HG03039 (cell line): ENCODE results near the gene TPCN1.

Source experiments
- ATAC-seq: cut with Tn5 transposase; IDR thresholded peaks from one replicate; pipeline ENCODE4 v1.9.1; 2021; ENCODE audit warnings: mild to moderate bottlenecking, moderate library complexity; ENCODE audit not compliant: unreplicated experiment

The TPCN1 gene

DNA sequence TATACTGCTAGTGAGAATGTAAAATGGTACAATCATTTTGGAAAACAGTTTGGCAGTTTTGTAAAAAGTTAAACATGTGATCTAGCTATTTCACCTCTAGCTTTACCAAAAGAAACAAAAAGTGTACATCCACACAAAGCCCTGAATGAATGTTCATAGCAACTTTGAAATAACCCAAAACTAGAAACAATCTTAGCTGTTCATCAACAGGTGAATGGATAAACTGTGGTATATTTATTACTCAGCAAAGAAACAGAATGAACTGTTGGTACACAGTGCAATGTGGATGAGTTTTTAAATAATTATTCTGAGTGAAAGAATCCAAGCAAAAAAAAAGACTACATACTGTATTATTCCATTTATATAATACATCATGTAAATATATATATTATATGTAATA, 36.3 kb downstream of the TPCN1 start:
- ATAC-seq = no peak

DNA sequence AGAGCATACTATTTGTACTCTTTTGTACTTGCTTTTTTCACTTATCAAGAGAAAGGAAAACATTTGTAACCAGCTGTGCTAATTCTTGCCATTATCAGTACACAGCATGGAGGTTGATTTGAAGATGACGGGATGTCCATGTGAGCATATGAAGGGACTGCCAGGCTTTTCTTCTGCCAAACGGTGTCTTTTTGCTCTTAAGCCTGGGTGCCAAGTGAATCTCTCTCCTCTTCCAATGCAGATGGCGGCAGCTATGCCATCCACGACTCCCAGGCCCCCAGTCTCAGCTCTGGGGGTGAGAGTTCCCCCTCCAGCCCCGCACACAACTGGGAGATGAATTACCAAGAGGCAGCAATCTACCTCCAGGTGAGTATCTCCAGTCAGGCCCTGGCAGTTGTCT, 38.9 kb downstream of the TPCN1 start:
- no peak for ATAC-seq

DNA sequence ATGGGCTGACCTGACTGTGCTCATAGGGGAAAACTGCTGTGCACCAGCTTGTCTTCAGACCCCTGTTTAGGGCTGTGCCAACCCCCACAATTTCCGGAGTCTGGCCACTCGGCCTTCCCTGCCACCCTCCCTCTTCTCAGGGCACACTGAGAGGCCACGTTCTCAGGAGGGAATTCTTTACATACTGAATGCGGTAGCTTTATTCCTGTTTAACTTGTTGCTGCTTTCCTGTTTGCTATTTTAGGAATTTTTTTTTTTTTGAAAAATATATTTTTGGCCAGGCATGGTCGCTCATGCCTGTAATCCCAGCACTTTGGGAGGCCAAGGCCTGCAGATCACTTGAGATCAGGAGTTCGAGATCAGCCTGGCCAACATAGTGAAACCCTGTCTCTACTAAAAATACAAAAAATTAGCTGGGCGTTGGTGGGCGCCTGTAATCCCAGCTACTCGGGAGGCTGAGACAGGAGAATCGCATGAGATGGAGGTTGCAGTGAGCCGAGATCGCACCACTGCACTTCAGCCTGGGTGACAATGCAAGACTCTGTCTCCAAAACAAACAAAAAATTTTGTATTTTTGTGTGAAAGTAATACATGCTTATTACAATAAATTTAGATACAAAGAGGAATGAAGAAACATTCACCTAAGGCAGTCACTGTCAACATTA, 39.5 kb downstream of the TPCN1 start:
- ATAC-seq = no peak

DNA sequence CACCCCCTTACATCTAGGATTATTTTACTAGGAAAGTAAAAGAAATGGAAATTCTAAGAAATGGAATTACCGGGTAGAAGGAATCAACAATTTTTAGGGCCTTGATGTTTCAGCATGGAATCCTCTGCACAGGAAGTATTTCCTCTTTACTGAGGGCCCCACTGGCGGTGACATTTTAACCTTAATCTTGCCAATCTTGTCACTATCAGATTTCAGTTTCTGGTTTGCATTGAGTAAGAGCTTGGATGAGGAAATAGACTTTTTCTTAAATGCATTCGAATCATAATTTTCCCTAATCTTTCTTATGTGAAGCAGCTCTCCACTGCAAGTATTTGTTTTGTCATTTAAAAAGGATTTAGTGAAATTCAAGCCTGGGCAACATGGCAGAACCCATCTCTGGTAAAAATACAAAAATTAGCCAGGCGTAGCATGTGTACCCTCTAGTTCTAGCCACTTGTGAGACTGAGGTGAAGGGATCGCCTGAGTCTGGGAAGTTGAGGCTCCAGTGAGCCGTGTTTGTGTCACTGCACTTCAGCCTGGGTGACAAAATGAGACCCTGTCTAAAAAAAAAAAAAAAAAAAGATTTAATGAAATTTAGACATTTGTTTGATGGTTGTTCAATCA, 40.7 kb downstream of the TPCN1 start:
- ATAC-seq = no peak

DNA sequence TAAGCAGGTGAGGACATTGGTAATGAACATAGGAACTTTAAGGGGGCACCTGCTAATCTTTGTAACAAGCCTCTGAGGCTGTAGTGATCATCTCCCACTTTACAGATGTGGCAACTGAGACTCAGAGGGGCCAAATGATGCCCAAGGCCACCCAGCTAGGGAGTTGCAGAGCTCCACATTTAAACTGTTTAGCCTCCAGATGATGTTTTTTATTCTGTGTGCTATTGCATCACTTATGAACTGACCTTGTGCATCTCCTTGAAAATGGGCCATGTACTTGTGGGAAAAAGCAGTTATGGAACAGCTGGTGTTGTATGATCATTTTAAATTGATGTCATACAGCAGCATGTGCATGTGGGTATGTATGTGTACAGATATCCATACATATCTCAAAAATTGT, 41.4 kb downstream of the TPCN1 start:
- no peak for ATAC-seq

DNA sequence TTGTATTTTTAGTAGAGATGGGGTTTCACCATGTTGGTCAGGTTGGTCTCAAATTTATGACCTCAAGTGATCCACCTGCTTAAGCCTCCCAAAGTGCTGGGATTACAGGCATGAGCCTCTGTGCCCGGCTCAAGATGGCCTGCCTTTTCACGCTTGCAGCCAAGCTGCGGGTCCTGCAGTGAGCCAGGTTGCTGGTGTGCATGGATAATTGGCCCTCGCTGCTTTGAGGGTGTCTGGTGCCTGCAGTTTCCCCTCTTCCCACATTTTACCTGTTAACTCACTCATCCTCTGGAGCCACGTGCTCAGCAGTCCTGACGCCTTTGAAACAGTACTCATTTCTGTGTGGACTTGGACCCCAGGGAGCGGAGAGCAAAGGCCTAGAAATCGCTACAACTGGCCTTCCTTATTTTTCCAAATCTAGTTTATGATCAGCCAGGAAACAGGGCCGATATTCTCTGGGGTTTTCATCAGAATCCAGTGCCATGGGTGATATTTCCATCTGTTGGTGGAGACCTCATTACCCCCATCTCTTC, 42.2 kb downstream of the TPCN1 start:
- no peak for ATAC-seq

DNA sequence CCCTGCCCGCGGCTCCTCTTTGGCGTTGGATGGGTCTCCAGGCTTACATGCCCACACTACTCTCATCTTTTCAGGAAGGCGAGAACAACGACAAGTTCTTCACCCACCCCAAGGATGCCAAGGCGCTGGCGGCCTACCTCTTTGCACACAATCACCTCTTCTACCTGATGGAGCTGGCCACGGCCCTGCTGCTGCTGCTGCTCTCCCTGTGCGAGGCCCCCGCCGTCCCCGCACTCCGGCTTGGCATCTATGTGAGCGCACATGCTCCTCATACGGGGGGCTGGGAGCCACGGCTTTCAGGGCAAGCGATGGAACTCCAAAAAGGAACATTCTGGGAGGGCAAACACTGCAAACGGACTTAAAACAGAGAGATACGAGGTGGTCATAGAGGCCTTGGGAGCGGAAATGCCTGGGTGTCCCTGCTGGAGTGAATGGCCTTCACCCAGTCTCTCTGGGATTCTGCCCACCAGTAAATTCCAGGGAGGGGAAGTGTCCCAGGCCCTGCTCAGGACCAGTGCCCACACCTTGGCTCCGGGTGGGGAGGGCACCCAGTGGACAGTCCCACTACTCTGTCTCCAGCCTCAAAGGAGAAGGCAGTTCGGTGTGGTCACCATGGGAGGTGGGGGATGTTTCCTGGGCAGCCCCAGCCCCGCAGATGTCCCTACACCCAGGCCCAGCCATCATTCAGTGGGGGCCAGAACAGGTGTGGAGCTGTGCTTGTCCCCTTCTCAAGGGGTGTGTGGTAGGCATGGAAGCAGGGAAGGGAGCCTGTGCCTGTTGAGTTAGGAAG, 45.0 kb downstream of the TPCN1 start:
- no peak for ATAC-seq

DNA sequence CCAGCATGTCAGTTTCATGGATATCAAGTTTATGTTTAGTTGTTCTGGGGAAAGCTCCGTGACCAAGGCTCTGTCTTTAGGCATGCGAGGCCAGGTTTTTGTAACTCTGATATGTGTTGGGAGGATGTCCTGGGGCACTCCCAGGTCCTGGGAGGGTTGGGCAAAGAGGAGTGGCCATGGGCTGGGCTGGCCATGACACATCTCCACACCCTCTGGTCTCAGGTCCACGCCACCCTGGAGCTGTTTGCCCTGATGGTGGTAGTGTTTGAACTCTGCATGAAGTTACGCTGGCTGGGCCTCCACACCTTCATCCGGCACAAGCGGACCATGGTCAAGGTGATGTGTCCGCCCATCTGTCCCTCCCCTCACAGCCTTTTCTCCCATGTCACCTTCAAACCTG, 46.4 kb downstream of the TPCN1 start:
- no peak for ATAC-seq

DNA sequence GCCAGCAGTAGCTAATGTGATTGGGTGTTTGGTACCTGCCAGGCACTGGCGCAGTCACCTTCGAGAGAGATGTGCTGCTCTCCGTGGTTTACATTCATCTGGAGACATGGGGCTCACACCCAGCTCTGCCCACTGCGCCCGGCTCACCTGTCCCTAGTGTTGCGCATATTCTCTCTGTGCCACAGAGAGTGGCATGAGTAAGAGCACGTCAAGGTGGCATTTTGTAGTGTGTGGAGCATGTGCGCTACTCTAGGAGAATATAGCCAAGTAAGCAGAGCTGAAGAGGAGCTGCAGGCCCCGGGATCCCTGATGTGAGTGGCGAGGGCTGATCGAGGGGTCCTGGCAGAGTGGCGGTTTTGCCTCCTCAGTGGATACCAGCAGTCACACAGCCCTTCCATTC, 46.9 kb downstream of the TPCN1 start:
- no peak for ATAC-seq

DNA sequence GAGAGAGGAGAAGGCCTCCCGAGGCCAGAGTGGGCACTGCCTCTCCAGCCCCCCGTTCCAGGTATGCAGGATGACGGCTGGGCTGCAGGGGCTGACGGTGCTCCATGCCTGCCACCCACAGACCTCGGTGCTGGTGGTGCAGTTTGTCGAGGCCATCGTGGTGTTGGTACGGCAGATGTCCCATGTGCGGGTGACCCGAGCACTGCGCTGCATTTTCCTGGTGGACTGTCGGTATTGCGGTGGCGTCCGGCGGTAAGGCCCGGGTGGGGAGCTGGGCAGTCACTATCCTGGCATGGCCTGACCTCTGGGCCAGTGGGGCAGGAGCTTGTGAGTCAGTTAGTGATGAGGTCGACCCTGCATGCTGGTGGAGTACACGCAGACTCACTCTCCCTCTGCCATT, 47.4 kb downstream of the TPCN1 start:
- ATAC-seq = no peak

DNA sequence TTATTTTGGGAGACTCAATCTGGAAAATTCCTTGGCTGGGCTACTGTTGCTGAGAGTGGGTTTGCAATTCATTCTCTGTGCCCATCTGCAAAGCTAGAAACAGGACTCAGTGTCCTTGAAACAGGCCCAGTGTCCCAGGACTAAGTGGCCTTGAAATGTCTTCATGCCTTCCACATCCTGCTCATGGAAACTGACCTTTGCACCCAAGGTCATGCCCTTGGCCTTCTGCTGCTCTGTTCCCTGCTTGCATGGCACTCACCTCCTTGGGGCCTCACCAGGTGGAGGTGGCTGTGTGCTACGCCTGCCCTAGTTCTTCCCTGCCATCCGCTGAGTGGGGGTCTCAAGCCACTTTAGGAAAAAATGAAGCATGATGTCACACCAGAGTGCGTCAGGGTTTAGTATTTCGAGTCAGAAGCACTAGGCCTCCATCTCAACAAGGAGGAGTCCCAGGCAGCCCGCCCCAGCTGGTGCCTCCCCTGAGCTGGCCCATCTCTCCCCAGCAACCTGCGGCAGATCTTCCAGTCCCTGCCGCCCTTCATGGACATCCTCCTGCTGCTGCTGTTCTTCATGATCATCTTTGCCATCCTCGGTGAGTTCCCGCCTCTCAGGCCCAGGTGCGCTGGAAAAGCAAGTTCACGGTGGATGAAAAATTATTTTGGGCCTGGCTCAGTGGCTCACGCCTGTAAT, 48.1 kb downstream of the TPCN1 start:
- ATAC-seq = no peak

DNA sequence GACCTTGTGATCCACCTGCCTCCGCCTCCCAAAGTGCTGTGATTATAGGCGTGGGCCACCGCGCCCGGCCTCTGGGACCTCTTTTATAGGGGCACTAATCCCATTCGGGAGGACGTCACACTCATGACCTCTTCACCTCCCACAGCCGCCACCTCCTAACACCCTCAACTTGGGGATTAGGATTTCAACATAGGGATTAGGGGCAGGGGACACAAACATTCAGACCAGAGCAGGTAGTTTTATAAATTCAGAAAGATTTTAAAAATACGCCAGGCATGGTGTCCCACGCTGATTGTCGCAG, 49.4 kb downstream of the TPCN1 start:
- ATAC-seq = no peak

DNA sequence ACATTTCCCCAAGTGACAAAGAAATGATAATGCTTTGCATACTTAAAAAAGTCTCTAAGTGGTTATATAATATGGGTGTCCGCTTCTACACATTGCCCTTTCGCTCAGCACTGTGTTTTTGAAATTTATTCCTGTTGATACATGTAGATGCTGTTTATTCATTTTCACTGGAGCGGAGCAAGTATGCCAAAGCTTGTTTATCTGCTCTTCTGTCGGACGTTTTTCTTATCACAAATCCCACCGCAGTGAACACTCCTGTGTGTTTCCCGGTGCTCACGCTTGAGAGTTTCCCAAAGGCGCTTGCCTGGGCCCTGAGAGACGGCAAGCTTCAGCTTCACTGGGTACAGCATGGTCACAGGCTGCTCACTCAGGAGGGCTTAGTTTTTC, 50.2 kb downstream of the TPCN1 start:
- ATAC-seq = no peak

DNA sequence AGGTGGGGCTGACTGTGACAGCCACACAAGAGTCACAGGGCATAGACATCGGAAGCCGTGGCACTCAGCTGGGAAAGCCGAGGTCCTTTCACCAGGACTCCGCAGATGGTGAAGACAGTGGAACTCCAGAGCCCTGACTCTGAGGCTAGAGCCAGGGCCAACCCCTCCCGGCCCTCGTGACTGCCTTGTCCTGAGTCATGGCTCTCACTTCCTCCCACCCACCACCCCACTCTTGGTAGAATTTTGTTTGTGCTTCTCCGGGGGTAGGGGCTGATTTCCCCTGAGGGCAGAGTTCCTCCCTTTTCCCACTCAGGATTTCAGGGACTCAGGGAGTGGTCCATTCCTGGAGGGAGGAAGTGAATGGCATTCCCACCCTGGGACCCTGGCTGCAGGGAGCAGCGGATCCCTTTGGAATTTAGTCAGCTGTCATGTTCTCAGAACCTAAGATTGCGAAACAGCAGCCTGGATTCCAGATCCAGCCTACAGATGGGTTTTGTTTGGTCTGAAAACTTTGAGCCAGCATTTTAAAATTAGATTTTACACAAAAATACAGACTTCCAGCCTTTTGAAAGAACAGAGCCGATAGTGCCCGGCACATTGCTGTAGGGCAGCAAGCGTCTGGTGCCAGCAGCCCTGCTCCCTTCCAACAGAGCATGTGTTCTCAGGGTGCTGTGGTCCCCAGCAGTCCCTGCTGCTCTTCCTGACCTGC, 50.7 kb downstream of the TPCN1 start:
- no peak for ATAC-seq

DNA sequence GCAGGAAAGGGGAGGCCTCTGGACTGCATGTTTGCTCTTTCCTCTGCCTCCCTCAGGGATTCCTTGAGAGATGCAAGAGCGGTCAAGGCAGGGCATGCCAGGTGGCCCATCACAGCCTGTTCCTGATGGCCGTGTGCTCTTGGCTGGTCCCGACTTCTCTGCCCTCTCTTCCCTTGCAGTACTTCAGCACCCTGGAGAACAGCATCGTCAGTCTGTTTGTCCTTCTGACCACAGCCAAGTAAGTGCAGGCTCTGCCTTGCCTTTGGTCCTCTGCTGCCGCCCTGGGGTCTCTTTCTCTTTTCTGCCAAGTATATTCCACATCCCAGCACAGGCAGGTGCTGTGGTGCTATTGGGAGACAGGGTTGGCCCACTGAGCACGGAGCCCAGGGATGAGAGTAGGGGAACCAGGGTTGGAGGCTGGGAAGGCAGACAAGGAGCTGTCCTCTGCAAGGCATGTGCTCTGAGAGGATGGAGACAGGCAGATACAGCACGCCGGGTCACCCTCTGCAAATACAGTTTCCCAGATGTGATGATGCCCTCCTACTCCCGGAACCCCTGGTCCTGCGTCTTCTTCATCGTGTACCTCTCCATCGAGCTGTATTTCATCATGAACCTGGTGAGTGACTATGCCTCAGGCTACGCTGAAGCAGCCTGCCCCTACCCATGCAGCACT, 51.9 kb downstream of the TPCN1 start:
- ATAC-seq = no peak

DNA sequence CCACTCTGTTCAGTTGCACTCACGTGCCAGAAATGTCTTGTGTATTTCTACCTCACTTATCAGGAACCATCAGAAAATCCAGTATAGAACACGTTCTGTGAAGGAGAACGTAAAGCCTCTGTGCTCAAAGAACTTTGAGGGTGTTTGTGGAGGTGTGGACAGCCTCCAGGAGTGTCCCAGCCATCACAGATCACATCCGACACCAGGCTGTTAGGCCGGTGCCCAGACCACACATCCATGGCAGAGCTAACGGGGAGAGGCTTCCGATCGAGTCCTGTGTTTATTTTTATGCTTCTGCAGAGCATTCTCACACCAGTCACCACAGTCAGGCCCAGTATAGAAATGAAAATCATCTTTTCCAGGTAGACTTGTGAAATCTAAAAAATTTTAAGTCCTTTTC, 53.6 kb downstream of the TPCN1 start:
- ATAC-seq = no peak

DNA sequence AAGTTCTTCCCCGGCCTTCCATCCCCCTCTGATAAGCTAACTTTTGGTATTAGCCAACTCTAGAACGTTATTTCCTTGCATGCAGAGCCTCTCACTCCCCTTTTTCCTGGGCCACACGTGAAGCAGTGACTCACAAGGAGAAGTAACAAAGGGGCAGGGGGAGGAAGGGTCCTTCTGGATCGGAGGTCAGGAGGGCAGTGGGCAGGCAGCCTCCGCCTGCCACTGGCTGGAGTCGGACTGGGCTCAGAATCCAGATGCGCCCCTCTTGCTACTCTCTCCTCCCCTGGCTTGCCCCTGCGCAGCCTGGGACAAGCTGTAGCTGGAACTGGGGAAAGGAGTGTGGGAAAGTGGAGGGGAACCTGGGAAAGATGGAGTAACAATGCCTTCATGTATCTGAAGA, 55.0 kb downstream of the TPCN1 start:
- ATAC-seq = no peak

DNA sequence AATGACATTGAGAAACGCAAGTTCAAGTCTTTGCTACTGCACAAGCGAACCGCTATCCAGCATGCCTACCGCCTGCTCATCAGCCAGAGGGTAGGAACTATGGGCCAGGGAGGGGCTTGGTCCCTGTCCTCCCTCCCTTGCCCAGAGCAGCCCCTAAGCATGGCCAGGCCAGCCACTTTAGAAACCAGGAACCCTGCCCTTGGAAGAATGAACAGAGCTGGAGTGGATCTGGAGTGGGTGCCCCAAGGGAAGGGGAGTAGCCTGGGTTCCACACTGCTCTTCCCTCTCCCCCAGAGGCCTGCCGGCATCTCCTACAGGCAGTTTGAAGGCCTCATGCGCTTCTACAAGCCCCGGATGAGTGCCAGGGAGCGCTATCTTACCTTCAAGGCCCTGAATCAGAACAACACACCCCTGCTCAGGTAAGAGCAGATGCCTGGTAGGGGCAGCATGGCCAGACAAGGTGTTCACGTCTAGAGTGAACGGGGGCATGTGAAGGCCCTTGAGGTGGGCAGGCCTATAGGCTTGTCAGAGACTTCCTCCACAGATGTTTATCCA, 55.8 kb downstream of the TPCN1 start:
- ATAC-seq = no peak

DNA sequence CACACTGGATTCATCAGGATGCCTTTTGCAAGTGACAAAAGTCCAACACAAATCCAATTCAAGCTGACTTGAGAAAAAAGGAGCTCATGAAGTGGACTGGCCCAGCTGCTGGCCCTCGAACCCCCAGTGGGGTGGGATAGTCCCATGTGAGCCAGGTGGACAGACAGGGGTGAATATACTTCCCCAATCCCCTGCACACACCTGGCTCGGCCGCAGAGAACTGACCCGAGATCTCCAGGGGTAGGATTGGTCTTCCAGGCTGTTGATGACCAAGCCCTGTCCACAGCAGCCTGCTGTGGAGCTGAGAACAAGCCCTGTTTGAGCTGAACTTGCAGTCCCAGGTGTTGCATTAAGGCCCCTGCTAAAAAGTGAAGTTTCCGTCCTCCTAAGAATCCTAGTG, 56.2 kb downstream of the TPCN1 start:
- no peak for ATAC-seq

DNA sequence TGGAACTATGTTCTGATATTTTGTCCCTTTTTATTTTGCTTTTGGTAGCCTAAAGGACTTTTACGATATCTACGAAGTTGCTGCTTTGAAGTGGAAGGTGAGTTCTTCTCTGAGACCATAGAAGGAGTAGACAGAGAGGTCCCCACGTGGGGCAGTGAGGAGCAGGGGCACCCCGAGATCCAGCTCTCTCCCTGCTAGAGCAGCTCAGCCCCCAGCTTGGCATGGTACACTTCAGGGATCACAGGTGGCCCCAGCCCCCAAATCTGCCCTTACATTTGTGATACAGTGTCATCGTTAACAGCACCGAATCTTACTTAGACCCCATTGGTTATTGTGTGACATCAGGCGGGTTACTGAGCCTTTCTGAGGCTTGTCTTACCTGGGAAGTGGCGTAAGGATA, 56.9 kb downstream of the TPCN1 start:
- ATAC-seq = no peak
